ENCODE data around the gene SP3. TPM values are rescaled to one million over a fixed set of nuclear protein-coding genes. Genes with fewer than 3 reads are reported as not detected.
"Not testable (repeated sequence)": the region's sequence is repeated elsewhere in the genome, so short reads cannot be mapped to it uniquely, and the experiment has no call there.

The SP3 gene
- total RNA-seq, 2 experiments from 2014 or later: 115 to 150 TPM

GRCh38 chr2:173892341-173892740 lies 72.8 kb downstream of the SP3 start:
- no peak for DNase-seq (ENCODE audit: low spot score)
- no peaks in the 10 kb centered on the region for H4K20me1 ChIP-seq (ENCODE audit: insufficient read depth, low read length)
- H2AFZ ChIP-seq (ENCODE audit: low read length): no peak overlapping the region
- TF ChIP-seq EZH2phosphoT487 (IDR thresholded peaks at IDR 0.05; ENCODE audit: borderline replicate concordance, low read depth, low read length) (no peak), CTCF (conservative IDR thresholded peaks at IDR 0.05; ENCODE audit: low read length) (no peak)
- CTCF ChIA-PET (ENCODE audit: unreplicated experiment): no interaction called here
- H3K79me2 ChIP-seq (ENCODE audit: insufficient read depth, low read depth, low read length): no peaks in the 10 kb centered on the region
- H3K9me3 ChIP-seq (ENCODE audit: low read length): peaks cover 29% of the 10 kb centered on the region
- no peaks in the 10 kb centered on the region; the same call in 1 of the 2 replicates for H3K36me3 ChIP-seq (ENCODE audit: insufficient read depth, low read length)
- no peaks in the 10 kb centered on the region for H3K4me1 ChIP-seq (ENCODE audit: insufficient read depth, low read length, poor library complexity, severe bottlenecking)
- no peak overlapping the region for H3K4me3 ChIP-seq (ENCODE audit: low read depth, low read length, poor library complexity, severe bottlenecking)
- intact Hi-C loops (cut with micrococcal nuclease; ENCODE audit: unreplicated experiment): no loop called here
- H3K27ac ChIP-seq (ENCODE audit: low read depth, low read length, poor library complexity, severe bottlenecking): no peak overlapping the region
- no TSS peak for BruUV-seq (replicated peaks)
- no peaks in the 10 kb centered on the region for H3K9me2 ChIP-seq (ENCODE audit: insufficient read depth, low read length)
- POLR2A ChIA-PET: interaction anchor here (0.7 to 1.6 kb wide), 2 partner anchors 18 to 222 kb away, joined by 3 to 4 read pairs; no protein-coding TSS in a partner anchor
- H3K4me2 ChIP-seq (ENCODE audit: low read length): no peak overlapping the region

DNA sequence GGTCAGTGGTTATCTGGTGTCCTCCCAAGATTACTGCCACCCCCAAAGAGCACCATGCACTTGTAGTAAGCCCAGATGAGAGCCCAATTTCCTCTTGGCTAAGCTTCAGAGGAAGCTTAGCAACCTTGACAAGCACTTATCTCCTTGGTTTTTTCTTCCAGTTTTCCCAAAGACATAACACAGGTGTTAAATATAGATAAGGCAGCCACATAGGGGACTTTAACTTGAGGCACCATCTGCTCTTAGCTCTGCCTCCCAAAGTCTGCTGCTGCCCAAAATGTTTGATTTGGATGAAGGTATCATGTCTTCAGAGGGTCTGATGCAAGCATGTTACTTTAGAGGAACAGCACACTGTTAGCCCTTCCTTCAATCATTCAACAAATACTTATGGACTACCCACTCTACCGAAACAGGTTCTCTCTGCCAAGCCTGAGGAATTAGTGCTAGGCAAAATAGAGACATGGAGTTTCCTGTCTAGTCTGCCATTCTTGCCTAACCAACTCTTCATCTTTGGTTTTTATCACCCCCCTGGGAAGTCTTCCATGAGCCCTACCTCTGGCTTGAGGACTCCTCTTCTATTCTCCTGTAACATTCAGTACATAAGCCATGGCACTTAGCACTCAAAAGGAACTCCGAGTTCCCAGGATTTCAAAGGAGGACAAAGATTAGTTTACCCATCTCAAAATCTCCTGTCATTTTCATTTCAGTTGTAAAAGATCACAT lies 73.7 kb downstream of the SP3 start:
- TF ChIP-seq CTCF (conservative IDR thresholded peaks at IDR 0.05; ENCODE audit: low read length) (no peak), EZH2phosphoT487 (IDR thresholded peaks at IDR 0.05; ENCODE audit: borderline replicate concordance, low read depth, low read length) (no peak)
- ChIA-PET POLR2A (interaction anchor here (0.7 to 1.6 kb wide), 2 partner anchors 19 to 221 kb away, joined by 3 to 4 read pairs; no protein-coding TSS in a partner anchor), CTCF (ENCODE audit: unreplicated experiment) (no interaction called here)
- no peaks in the 10 kb centered on the region; the same call in 1 of the 2 replicates for H3K36me3 ChIP-seq (ENCODE audit: insufficient read depth, low read length)
- no peaks in the 10 kb centered on the region for H3K79me2 ChIP-seq (ENCODE audit: insufficient read depth, low read depth, low read length)
- no peaks in the 10 kb centered on the region for H3K9me2 ChIP-seq (ENCODE audit: insufficient read depth, low read length)
- no peak overlapping the region for H3K27ac ChIP-seq (ENCODE audit: low read depth, low read length, poor library complexity, severe bottlenecking)
- BruUV-seq (replicated peaks): no TSS peak
- intact Hi-C loops (cut with micrococcal nuclease; ENCODE audit: unreplicated experiment): no loop called here
- no peaks in the 10 kb centered on the region for H4K20me1 ChIP-seq (ENCODE audit: insufficient read depth, low read length)
- H3K4me3 ChIP-seq (ENCODE audit: low read depth, low read length, poor library complexity, severe bottlenecking): no peak overlapping the region
- no peak overlapping the region for H2AFZ ChIP-seq (ENCODE audit: low read length)
- no peak for DNase-seq (ENCODE audit: low spot score)
- no peak overlapping the region for H3K4me2 ChIP-seq (ENCODE audit: low read length)
- H3K9me3 ChIP-seq (ENCODE audit: low read length): peaks cover 29% of the 10 kb centered on the region
- H3K4me1 ChIP-seq (ENCODE audit: insufficient read depth, low read length, poor library complexity, severe bottlenecking): no peaks in the 10 kb centered on the region

- POLR2A ChIA-PET; H3K4me1 ChIP-seq (ENCODE audit: insufficient read depth, low read length, poor library complexity, severe bottlenecking); CTCF ChIA-PET (ENCODE audit: unreplicated experiment); H3K27ac ChIP-seq (ENCODE audit: low read depth, low read length, poor library complexity, severe bottlenecking); intact Hi-C loops (cut with micrococcal nuclease; ENCODE audit: unreplicated experiment); BruUV-seq (replicated peaks); H3K79me2 ChIP-seq (ENCODE audit: insufficient read depth, low read depth, low read length); DNase-seq (ENCODE audit: low spot score); H3K4me2 ChIP-seq (ENCODE audit: low read length); H2AFZ ChIP-seq (ENCODE audit: low read length); H3K9me2 ChIP-seq (ENCODE audit: insufficient read depth, low read length); H4K20me1 ChIP-seq (ENCODE audit: insufficient read depth, low read length); H3K4me3 ChIP-seq (ENCODE audit: low read depth, low read length, poor library complexity, severe bottlenecking); H3K36me3 ChIP-seq (ENCODE audit: insufficient read depth, low read length): not testable (repeated sequence)
- peaks cover 34% of the 10 kb centered on the region for H3K9me3 ChIP-seq (ENCODE audit: low read length)
Observed at GRCh38 chr2:173889464-173889863, 75.7 kb downstream of the SP3 start.
